Mucosa of descending colon (tissue), 3 donors: Measurements from ENCODE around the gene CTNNBL1. TPM values are rescaled to one million over a fixed set of nuclear protein-coding genes. Genes with fewer than 3 reads are reported as not detected.

Experiments
- ATAC-seq: fragments of 200-7000 bp; cut with Tn5 transposase; one replicate; pipeline ENCODE4 v1.9.1; 2020; ENCODE audit warnings: mild to moderate bottlenecking, moderate library complexity
- DNase-seq, 3 donors: peaks; one replicate each; pipeline ENCODE4 v3.0.0-alpha.2; 2020
- H3K36me3 ChIP-seq: fragments of 200-600 bp; one replicate; pipeline ENCODE4 v1.8.0; 2021; ENCODE audit warnings: low read depth, mild to moderate bottlenecking
- H3K4me1 ChIP-seq: fragments of 200-600 bp; one replicate; pipeline ENCODE4 v1.8.0; 2021; ENCODE audit warnings: low read depth, mild to moderate bottlenecking
- H3K4me3 ChIP-seq: fragments of 200-600 bp; one replicate; pipeline ENCODE4 v1.8.0; 2021; ENCODE audit warnings: mild to moderate bottlenecking
- H3K9me3 ChIP-seq: fragments of 200-600 bp; one replicate; pipeline ENCODE4 v1.8.0; 2021; ENCODE audit warnings: mild to moderate bottlenecking
- CTCF ChIP-seq: fragments of 200-600 bp; IDR thresholded peaks from one replicate; pipeline ENCODE4 v1.8.0; 2022; ENCODE audit warnings: antibody characterized with exemption, mild to moderate bottlenecking
- intact Hi-C, 2 donors: fragments of 100-400 bp; cut with DNase I in 1 of 2; cut with micrococcal nuclease in 1 of 2; formaldehyde crosslinking; loops; one replicate each; pipeline versions ENCODE4 v1.11.0 to v1.11.1; 2022; cut with DNase I, micrococcal nuclease
- total RNA-seq, 3 donors: library from RNA; stranded (reverse); fragmentation: NEBNext Ultra II Directional in 2 of 3; extraction: Animal tissue kit (Norgen Biotek cat#: 25700) in 2 of 3; gene quantifications; one replicate each; pipeline versions ENCODE4 v1.2.1 to v1.2.4, GENCODE V29; 2021 to 2023
- donor health status: DM: no; HTN: no; CAD: no; lungs with moderate emphysema.
- donor health status: DM: no; HTN: no; CAD: no.
- donor health status: DM: no; HTN: yes; CAD: no.

CTNNBL1 gene
- total RNA-seq, 3 donors from 2014 or later = 31.0 to 64.8 (median 37.8) TPM

GRCh38 chr20:37839955-37840354 is 146.1 kb downstream of the CTNNBL1 start:
- intact Hi-C loops = no loop called here
- ATAC-seq (no peak), DNase-seq (no peak)
- H3K9me3 ChIP-seq = no peaks in the 10 kb centered on the region
- H3K4me3 ChIP-seq = no peak overlapping the region
- TF ChIP-seq CTCF = no peak
- no peaks in the 10 kb centered on the region for H3K36me3 ChIP-seq
- no peaks in the 10 kb centered on the region for H3K4me1 ChIP-seq

GRCh38 chr20:37841389-37841788 is 147.6 kb downstream of the CTNNBL1 start:
- no peak for ATAC-seq
- intact Hi-C loops = no loop called here
- no peak for TF ChIP-seq CTCF
- Histone ChIP-seq H3K4me3 (no peak overlapping the region), H3K36me3 (no peaks in the 10 kb centered on the region), H3K4me1 (no peaks in the 10 kb centered on the region), H3K9me3 (no peaks in the 10 kb centered on the region)
- DNase-seq = no peak

- DNase-seq (no peak), ATAC-seq (no peak)
- H3K36me3 ChIP-seq = no peaks in the 10 kb centered on the region
- TF ChIP-seq CTCF = no peak
- intact Hi-C loops = no loop called here
- H3K4me3 ChIP-seq = no peak overlapping the region
- H3K9me3 ChIP-seq = no peaks in the 10 kb centered on the region
- H3K4me1 ChIP-seq = no peaks in the 10 kb centered on the region
These were observed 148.1 kb downstream of the CTNNBL1 start for GRCh38 chr20:37841971-37842370.

GRCh38 chr20:37845241-37845681 is 151.4 kb downstream of the CTNNBL1 start:
- DNase-seq = no peak
- TF ChIP-seq CTCF = no peak
- Histone ChIP-seq H3K4me3 (no peak overlapping the region), H3K36me3 (no peaks in the 10 kb centered on the region), H3K4me1 (no peaks in the 10 kb centered on the region), H3K9me3 (no peaks in the 10 kb centered on the region)
- ATAC-seq = no peak
- intact Hi-C loops = no loop called here

- no peak for TF ChIP-seq CTCF
- no peak overlapping the region for H3K4me3 ChIP-seq
- no peaks in the 10 kb centered on the region for H3K9me3 ChIP-seq
- H3K36me3 ChIP-seq = no peaks in the 10 kb centered on the region
- intact Hi-C loops = no loop called here
- ATAC-seq (no peak), DNase-seq (no peak)
- H3K4me1 ChIP-seq = no peaks in the 10 kb centered on the region
These were observed 152.0 kb downstream of the CTNNBL1 start for GRCh38 chr20:37845878-37846277.

GRCh38 chr20:37846573-37846972 is 152.7 kb downstream of the CTNNBL1 start:
- intact Hi-C loops = no loop called here
- peak in 1 of 3 donors; percentile 9 for DNase-seq
- H3K36me3 ChIP-seq = no peaks in the 10 kb centered on the region
- H3K9me3 ChIP-seq = no peaks in the 10 kb centered on the region
- no peak for TF ChIP-seq CTCF
- H3K4me1 ChIP-seq = no peaks in the 10 kb centered on the region
- peak; percentile 33 for ATAC-seq
- no peak overlapping the region for H3K4me3 ChIP-seq
